PFSK-1 (cell line): ENCODE measurements around the gene ING4.
A peak's percentile ranks its signal among the peaks of the same experiment; 100 is the strongest.

Source experiments
- FOXP2 ChIP-seq: optimal IDR thresholded peaks from 2 replicates; pipeline ENCODE3; 2011; ENCODE audit warnings: borderline replicate concordance, control low read depth, inconsistent platforms; ENCODE audit not compliant: insufficient read depth; ENCODE audit errors: extremely low read length, extremely low read depth
- POLR2AphosphoS5 ChIP-seq: IDR thresholded peaks from 2 replicates; pipeline ENCODE4 v1.6.1; 2012; ENCODE audit warnings: low read depth, mild to moderate bottlenecking, control low read depth, low read length, moderate library complexity
- REST ChIP-seq, 2 experiments: IDR thresholded peaks; 2 replicates each; pipeline versions ENCODE4 v1.6.1 to v1.8.0; 2011 to 2012; ENCODE audit warnings: low read depth in 2 of 2, low read length in 2 of 2, control low read depth in 1 of 2, inconsistent platforms in 1 of 2, mild to moderate bottlenecking in 1 of 2, moderate library complexity in 1 of 2; ENCODE audit not compliant: insufficient read depth in 1 of 2
- SIN3A ChIP-seq: IDR thresholded peaks from 2 replicates; pipeline ENCODE4 v1.6.1; 2012; ENCODE audit warnings: mild to moderate bottlenecking, low read length, moderate library complexity, borderline replicate concordance; ENCODE audit not compliant: insufficient read depth
- TAF1 ChIP-seq: IDR thresholded peaks from 2 replicates; pipeline ENCODE4 v1.6.1; 2012; ENCODE audit warnings: low read length, control low read depth, borderline replicate concordance; ENCODE audit not compliant: insufficient read depth

The ING4 gene

GRCh38 chr12:6647083-6647604, 15.8 kb downstream of the ING4 start, which contains the start of gene ACRBP:
TSS of gene ACRBP (minus strand) at chr12:6647432. CDS start at chr12:6647366, 66 bp downstream.
- TF ChIP-seq SIN3A (no peak), FOXP2 (no peak), TAF1 (no peak), POLR2AphosphoS5 (no peak), REST (IDR thresholded peaks at IDR 0.05; ENCODE audit: insufficient read depth in 1 of 2, low read depth in 2 of 2, low read length in 2 of 2) (no peak)

GRCh38 chr12:6646276-6647082, 16.4 kb downstream of the ING4 start:
- TF ChIP-seq TAF1 (no peak), SIN3A (no peak), POLR2AphosphoS5 (no peak)

GRCh38 chr12:6644903-6645302, 18.0 kb downstream of the ING4 start:
- TF ChIP-seq TAF1 (no peak), FOXP2 (no peak), POLR2AphosphoS5 (no peak), REST (IDR thresholded peaks at IDR 0.05; ENCODE audit: insufficient read depth in 1 of 2, low read depth in 2 of 2, low read length in 2 of 2) (no peak), SIN3A (no peak)

GRCh38 chr12:6644257-6644596, 18.7 kb downstream of the ING4 start:
- TF ChIP-seq POLR2AphosphoS5 (peak; percentile 84), FOXP2 (no peak), TAF1 (no peak)

- TF ChIP-seq FOXP2 = no peak
- no peak for TF ChIP-seq TAF1
- no peak for TF ChIP-seq SIN3A
- no peak for TF ChIP-seq REST (IDR thresholded peaks at IDR 0.05; ENCODE audit: insufficient read depth in 1 of 2, low read depth in 2 of 2, low read length in 2 of 2)
- TF ChIP-seq POLR2AphosphoS5 = no peak
Measured at GRCh38 chr12:6643569-6644256, 19.2 kb downstream of the ING4 start.
